Upper lobe of left lung (tissue), 6 donors: ENCODE measurements around the gene CCDC160. TPM values are rescaled to one million over a fixed set of nuclear protein-coding genes. Genes with fewer than 3 reads are reported as not detected.
A peak's percentile ranks its signal among the peaks of the same experiment; 100 is the strongest.

ENCODE experiments used
- ATAC-seq, 2 donors: fragments of 200-7000 bp; cut with Tn5 transposase; one replicate each; pipeline ENCODE4 v1.9.1; 2022; ENCODE audit warnings: mild to moderate bottlenecking in 2 of 2, moderate library complexity in 2 of 2; ENCODE audit not compliant: low FRiP score in 2 of 2
- DNase-seq, 2 donors: peaks; one replicate each; pipeline ENCODE4 v3.0.0-alpha.2; 2019 to 2020
- H3K27ac ChIP-seq, 4 donors: fragments of 200-600 bp; sonication (generic); one replicate each; pipeline ENCODE4 v1.5.1; 2016 to 2019
- H3K27me3 ChIP-seq, 4 donors: fragments of 200-600 bp; sonication (generic); one replicate each; pipeline ENCODE4 v1.5.1; 2017 to 2019
- H3K36me3 ChIP-seq, 4 donors: fragments of 200-600 bp; sonication (generic); one replicate each; pipeline ENCODE4 v1.5.1; 2016 to 2019
- H3K4me1 ChIP-seq, 4 donors: fragments of 200-600 bp; sonication (generic); one replicate each; pipeline ENCODE4 v1.5.1; 2018 to 2019
- H3K4me3 ChIP-seq, 4 donors: fragments of 200-600 bp; sonication (generic); one replicate each; pipeline ENCODE4 v1.5.1; 2017 to 2019; ENCODE audit warnings: mild to moderate bottlenecking in 2 of 4, moderate library complexity in 1 of 4
- H3K9me3 ChIP-seq, 4 donors: fragments of 200-600 bp; sonication (generic); one replicate each; pipeline ENCODE4 v1.5.1; 2018 to 2019
- EP300 ChIP-seq, 4 donors: sonication (generic); formaldehyde crosslinking; IDR thresholded peaks; one replicate each; pipeline ENCODE4 v1.5.1; 2017; ENCODE audit warnings: antibody characterized with exemption in 4 of 4, control low read depth in 2 of 4
- POLR2A ChIP-seq, 4 donors: fragments of 450-650 bp; IDR thresholded peaks; one replicate each; pipeline ENCODE4 v1.5.1; 2016 to 2017; ENCODE audit warnings: antibody characterized with exemption in 4 of 4, mild to moderate bottlenecking in 2 of 4
- POLR2AphosphoS5 ChIP-seq, 2 donors: sonication (generic); formaldehyde crosslinking; IDR thresholded peaks; one replicate each; pipeline ENCODE4 v1.5.1; 2017; ENCODE audit warnings: antibody characterized with exemption in 2 of 2
- WGBS, 2 donors: methylation state at CpG; one replicate each; pipeline ENCODE4 v1.1.5; 2017 to 2018; 5-methylcytosine and 5-hydroxymethylcytosine counted together
- total RNA-seq, 6 donors: library from RNA; depleted of rRNA in 4 of 6; stranded (reverse); fragments of >200 nt in 4 of 6; gene quantifications; one replicate each; pipeline versions ENCODE4 v1.1.0 to v1.2.1, GENCODE V29; 2016 to 2021
- TF ChIP-seq, protein P1 (sequence below), 6 experiments: fragments of 450-650 bp in 4 of 6; fragments of 200-600 bp in 2 of 6; sonication (generic) in 2 of 6; IDR thresholded peaks; one replicate each; pipeline ENCODE4 v1.5.1; 2016 to 2019; ENCODE audit warnings: antibody characterized with exemption in 6 of 6
- donor health status: DM: no; HTN: no; CAD: no; lungs with moderate emphysema.
- donor health status: DM: no; HTN: yes; CAD: no; lungs with severe emphysema.

The CCDC160 gene
- total RNA-seq: 1 to 10 TPM in 2 of 6 donors, under 1 TPM in 1, not detected in 3; 0.27 to 4.2 (median 2.5) TPM

DNA sequence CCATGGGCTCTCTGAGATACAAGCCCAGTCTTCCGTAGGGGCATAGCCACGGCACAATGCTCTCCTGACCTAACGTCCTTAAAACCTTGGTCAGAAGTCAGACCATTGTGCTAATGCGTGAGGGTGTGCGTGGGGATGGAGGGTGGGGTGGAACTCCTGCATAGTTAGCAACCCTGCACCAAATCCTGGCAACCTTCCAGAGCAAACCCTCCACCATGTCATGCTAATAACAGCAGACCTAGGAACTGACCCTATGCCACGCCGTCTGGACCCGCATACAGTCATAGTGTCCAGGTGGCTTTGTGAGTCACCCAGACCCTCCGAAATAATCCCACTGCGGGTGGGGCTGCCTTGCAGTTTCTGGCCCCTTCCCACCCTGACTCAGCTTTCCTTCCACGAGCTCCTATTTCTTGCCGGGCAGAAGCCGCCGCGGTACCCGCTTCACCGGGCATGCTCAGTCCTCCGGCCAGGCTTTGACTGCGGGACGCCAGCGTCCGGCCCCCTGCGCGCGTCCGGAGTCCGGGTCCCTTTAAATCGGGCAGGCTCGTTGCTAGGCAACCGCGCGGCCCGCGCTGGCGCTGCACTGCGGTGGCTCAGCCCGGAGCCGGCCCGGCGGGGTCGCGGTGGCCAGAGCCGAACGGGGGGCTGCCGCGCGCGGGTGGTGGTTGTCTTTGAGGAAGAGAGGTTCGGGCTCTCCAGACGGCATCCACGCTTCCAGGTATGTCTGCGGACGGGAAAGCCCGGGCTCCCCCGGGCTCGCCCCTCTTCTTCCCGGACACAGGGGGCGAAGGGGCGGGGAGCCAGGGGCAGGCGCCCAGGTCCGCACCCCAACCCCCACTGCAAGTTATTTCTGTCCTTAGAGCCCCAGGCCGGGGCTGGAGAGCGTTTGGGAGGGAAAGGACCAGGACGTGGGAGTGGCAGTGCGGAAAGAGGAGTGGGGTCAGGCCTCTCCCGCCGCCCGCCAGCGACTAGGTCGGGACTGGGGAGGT is at the start of gene CCDC160:
Gene CCDC160, plus strand, starts transcription at position 557 of the 989 bp plus-strand sequence. CDS start 7,619 bp downstream, outside the sequence.
- no peaks in the 10 kb centered on the region for H3K36me3 ChIP-seq
- no peak within 1 kb of the TSS for H3K27ac ChIP-seq
- peaks cover 0 to 8% (median 0%) of the 10 kb centered on the region in 4 donors for H3K27me3 ChIP-seq

DNA sequence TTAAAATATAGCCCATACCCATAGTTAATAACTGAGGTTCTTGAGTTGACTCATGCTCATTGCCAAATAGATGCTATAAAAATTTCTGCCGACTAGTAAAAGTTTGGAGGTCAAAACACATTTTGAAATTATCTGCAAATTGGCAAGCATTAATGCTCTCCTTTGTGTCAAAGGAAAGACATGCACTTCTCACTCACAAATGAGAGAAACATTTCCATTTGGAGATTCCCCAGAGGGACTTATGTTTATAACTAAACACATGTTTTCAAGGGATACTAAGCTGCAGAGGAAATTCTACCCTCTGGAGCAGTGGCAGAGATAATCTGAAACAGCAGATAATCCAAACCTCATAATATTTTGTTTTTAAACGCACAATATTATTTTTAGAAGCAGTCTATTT is 45.7 kb upstream of the CCDC160 start:
- no peak for DNase-seq
- no peak for ATAC-seq
- Histone ChIP-seq H3K27me3 (no peaks in the 10 kb centered on the region), H3K4me1 (no peaks in the 10 kb centered on the region), H3K9me3 (no peaks in the 10 kb centered on the region), H3K27ac (no peak overlapping the region), H3K36me3 (no peaks in the 10 kb centered on the region), H3K4me3 (no peak overlapping the region)
- WGBS, 2 donors: 50 to 58% methylated on average over 2 of the region's 2 CpGs
- TF ChIP-seq POLR2A (IDR thresholded peaks at IDR 0.05): no peak
- no peak for TF ChIP-seq EP300 (IDR thresholded peaks at IDR 0.05)
- TF ChIP-seq POLR2AphosphoS5 (IDR thresholded peaks at IDR 0.05): no peak
- TF ChIP-seq, protein P1, sequence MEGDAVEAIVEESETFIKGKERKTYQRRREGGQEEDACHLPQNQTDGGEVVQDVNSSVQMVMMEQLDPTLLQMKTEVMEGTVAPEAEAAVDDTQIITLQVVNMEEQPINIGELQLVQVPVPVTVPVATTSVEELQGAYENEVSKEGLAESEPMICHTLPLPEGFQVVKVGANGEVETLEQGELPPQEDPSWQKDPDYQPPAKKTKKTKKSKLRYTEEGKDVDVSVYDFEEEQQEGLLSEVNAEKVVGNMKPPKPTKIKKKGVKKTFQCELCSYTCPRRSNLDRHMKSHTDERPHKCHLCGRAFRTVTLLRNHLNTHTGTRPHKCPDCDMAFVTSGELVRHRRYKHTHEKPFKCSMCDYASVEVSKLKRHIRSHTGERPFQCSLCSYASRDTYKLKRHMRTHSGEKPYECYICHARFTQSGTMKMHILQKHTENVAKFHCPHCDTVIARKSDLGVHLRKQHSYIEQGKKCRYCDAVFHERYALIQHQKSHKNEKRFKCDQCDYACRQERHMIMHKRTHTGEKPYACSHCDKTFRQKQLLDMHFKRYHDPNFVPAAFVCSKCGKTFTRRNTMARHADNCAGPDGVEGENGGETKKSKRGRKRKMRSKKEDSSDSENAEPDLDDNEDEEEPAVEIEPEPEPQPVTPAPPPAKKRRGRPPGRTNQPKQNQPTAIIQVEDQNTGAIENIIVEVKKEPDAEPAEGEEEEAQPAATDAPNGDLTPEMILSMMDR (IDR thresholded peaks at IDR 0.05): no peak

More for the DNA sequence above, at the start of gene CCDC160:
- TF ChIP-seq, protein P1 (IDR thresholded peaks at IDR 0.05): no peak
- TF ChIP-seq EP300 (IDR thresholded peaks at IDR 0.05) (no peak), POLR2A (IDR thresholded peaks at IDR 0.05) (no peak), POLR2AphosphoS5 (IDR thresholded peaks at IDR 0.05) (no peak)
- peak; percentile 44 to 88 for DNase-seq
- Histone ChIP-seq H3K4me1 (peaks cover 0 to 6% (median 0%) of the 10 kb centered on the region in 4 donors), H3K4me3 (peak within 1 kb of the TSS in 3 of 4 donors; percentile 40 to 54 (median 52)), H3K9me3 (no peaks in the 10 kb centered on the region)
- ATAC-seq: peak; percentile 52 to 70
- WGBS, 2 donors: 33% methylated on average over 1 to 70 of the region's 70 CpGs

DNA sequence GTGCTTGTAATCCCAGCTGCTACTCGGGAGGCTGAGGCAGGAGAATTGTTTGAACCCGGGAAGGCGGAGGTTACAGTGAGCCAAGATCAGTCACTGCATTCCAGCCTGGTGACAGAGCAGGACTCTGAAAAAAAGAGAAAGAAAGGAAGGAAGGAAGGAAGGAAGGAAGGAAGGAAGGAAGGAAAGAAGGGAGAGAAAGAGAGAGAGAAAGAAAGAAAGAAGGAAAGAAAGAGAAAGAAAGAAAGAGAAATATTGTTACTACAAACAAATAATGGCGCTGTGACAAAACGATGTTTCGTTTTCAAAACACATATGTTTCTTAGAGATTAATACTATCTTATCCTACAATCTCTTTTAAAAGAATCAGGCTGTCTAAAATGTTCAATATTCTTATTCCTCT is 42.1 kb upstream of the CCDC160 start:
- WGBS, 2 donors: 65 to 86% methylated on average over 6 of the region's 6 CpGs
- H3K4me1 ChIP-seq: no peaks in the 10 kb centered on the region
- H3K27me3 ChIP-seq: no peaks in the 10 kb centered on the region
- no peaks in the 10 kb centered on the region for H3K36me3 ChIP-seq
- no peaks in the 10 kb centered on the region for H3K9me3 ChIP-seq
- no peak for ATAC-seq
- H3K27ac ChIP-seq: no peak overlapping the region
- DNase-seq: no peak
- TF ChIP-seq EP300 (IDR thresholded peaks at IDR 0.05): no peak
- no peak for TF ChIP-seq POLR2AphosphoS5 (IDR thresholded peaks at IDR 0.05)
- no peak for TF ChIP-seq POLR2A (IDR thresholded peaks at IDR 0.05)
- TF ChIP-seq, protein P1 (IDR thresholded peaks at IDR 0.05): no peak
- H3K4me3 ChIP-seq: no peak overlapping the region

DNA sequence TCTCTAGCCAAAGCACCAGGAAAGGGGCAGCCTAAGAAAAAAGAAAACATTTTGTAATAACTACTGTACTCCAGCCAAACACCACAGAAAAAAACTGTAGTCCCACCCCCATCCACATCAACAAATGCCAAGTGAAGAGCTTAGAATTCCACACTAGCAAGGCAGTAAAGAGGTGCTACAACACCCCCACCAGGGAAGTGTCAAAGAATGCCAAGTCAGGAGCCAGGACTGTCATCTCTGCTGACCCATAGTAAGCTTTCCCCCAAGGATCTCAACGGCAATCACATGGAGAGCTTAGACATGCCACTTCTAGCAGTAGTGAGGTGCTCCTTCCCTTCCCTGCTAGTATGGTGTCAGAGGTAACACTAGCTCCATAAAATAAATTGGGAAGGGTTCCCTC is 34.4 kb upstream of the CCDC160 start:
- Histone ChIP-seq H3K4me3 (no peak overlapping the region), H3K4me1 (no peaks in the 10 kb centered on the region), H3K36me3 (no peaks in the 10 kb centered on the region), H3K27me3 (no peaks in the 10 kb centered on the region), H3K9me3 (no peaks in the 10 kb centered on the region), H3K27ac (no peak overlapping the region)
- TF ChIP-seq EP300 (IDR thresholded peaks at IDR 0.05) (no peak), POLR2AphosphoS5 (IDR thresholded peaks at IDR 0.05) (no peak), POLR2A (IDR thresholded peaks at IDR 0.05) (no peak)
- TF ChIP-seq, protein P1 (IDR thresholded peaks at IDR 0.05): no peak
- ATAC-seq (no peak), DNase-seq (no peak)
- 67% methylated on average over 1 of the region's 1 CpG; no CpG with 5 or more reads in 1 of the 2 donors for WGBS, 2 donors
